ENCODE results near the gene NLRX1. TPM values are rescaled to one million over a fixed set of nuclear protein-coding genes. Genes with fewer than 3 reads are reported as not detected.
"Not testable (repeated sequence)": the region's sequence is repeated elsewhere in the genome, so short reads cannot be mapped to it uniquely, and the experiment has no call there.

Gene NLRX1
- total RNA-seq, 1 donor from 2014 or later, result 12.0 TPM

GRCh38 chr11:119184399-119184798, 15.9 kb downstream of the NLRX1 start:
- DNase-seq (ENCODE audit: low spot score), result not testable (repeated sequence)

- DNase-seq (ENCODE audit: low spot score), result no peak
Observed at GRCh38 chr11:119185981-119186634, 17.6 kb downstream of the NLRX1 start.

- no peak for DNase-seq (ENCODE audit: low spot score)
Observed at GRCh38 chr11:119187123-119187892, 18.8 kb downstream of the NLRX1 start.

- DNase-seq (ENCODE audit: low spot score), result no peak
Observed at GRCh38 chr11:119188067-119188466, 19.5 kb downstream of the NLRX1 start.

- no peak for DNase-seq (ENCODE audit: low spot score)
Observed at GRCh38 chr11:119188887-119189286, 20.4 kb downstream of the NLRX1 start.

GRCh38 chr11:119189393-119189792, 20.9 kb downstream of the NLRX1 start:
- no peak for DNase-seq (ENCODE audit: low spot score)

GRCh38 chr11:119190531-119190930, 22.0 kb downstream of the NLRX1 start:
- no peak for DNase-seq (ENCODE audit: low spot score)

GRCh38 chr11:119191265-119191664, 22.7 kb downstream of the NLRX1 start:
- DNase-seq (ENCODE audit: low spot score), result not testable (repeated sequence)

- no peak for DNase-seq (ENCODE audit: low spot score)
Observed at GRCh38 chr11:119192111-119192510, 23.6 kb downstream of the NLRX1 start.

- DNase-seq (ENCODE audit: low spot score), result no peak
Observed at GRCh38 chr11:119193001-119193400, 24.5 kb downstream of the NLRX1 start.

GRCh38 chr11:119193626-119194025, 25.1 kb downstream of the NLRX1 start:
- no peak for DNase-seq (ENCODE audit: low spot score)

GRCh38 chr11:119194811-119195440, 26.4 kb downstream of the NLRX1 start:
- DNase-seq (ENCODE audit: low spot score), result no peak

GRCh38 chr11:119195680-119196079, 27.2 kb downstream of the NLRX1 start:
- DNase-seq (ENCODE audit: low spot score), result peak; percentile 46

GRCh38 chr11:119196833-119197483, 28.4 kb downstream of the NLRX1 start:
- peak; percentile 83 for DNase-seq (ENCODE audit: low spot score)

GRCh38 chr11:119198925-119199324, 30.4 kb downstream of the NLRX1 start:
- no peak for DNase-seq (ENCODE audit: low spot score)

GRCh38 chr11:119201236-119201635, 32.7 kb downstream of the NLRX1 start:
- not testable (repeated sequence) for DNase-seq (ENCODE audit: low spot score)

- DNase-seq (ENCODE audit: low spot score), result no peak
Observed at GRCh38 chr11:119202554-119202953, 34.0 kb downstream of the NLRX1 start.

GRCh38 chr11:119204066-119204465, 35.5 kb downstream of the NLRX1 start:
- no peak for DNase-seq (ENCODE audit: low spot score)

- DNase-seq (ENCODE audit: low spot score), result peak; percentile 36
Observed at GRCh38 chr11:119205080-119205479, 36.6 kb downstream of the NLRX1 start.

GRCh38 chr11:119205574-119206510, 37.3 kb downstream of the NLRX1 start, which contains the start of gene CBL:
CBL (plus strand) TSS chr11:119206339; CDS start chr11:119206418, 79 bp downstream.
- peak; percentile 96 for DNase-seq (ENCODE audit: low spot score)
